GM12878 (cell line): ENCODE measurements around the gene RALGAPA2. TPM values are rescaled to one million over a fixed set of nuclear protein-coding genes. Genes with fewer than 3 reads are reported as not detected.

Experiments
- ATAC-seq: fragments of 200-7000 bp; cut with Tn5 transposase; 3 replicates; pipeline ENCODE4 v1.9.1; 2020; ENCODE audit warnings: mild to moderate bottlenecking, moderate library complexity
- BruUV-seq: library from RNA; stranded (reverse); fragments of 400-500 nt; replicated peaks from 2 replicates; lab custom pipeline; 2021; lab: Mats Ljungman, UMichigan
- CTCF ChIA-PET: fragments of 300-600 bp; sonication (Branson Sonifier 250); formaldehyde crosslinking; extraction: SDS; loops from one replicate; lab custom pipeline; 2021; ENCODE audit warnings: inconsistent platforms; lab: Yijun Ruan, JAX
- POLR2A ChIA-PET: fragments of 350-600 bp; formaldehyde crosslinking; extraction: SDS; loops from one replicate; lab custom pipeline; 2021; ENCODE audit warnings: inconsistent platforms; lab: Charles Lee
- RAD21 ChIA-PET: fragments of 300-600 bp; sonication (Branson Sonifier 250); formaldehyde crosslinking; loops from one replicate; lab custom pipeline; 2023; ENCODE audit warnings: antibody characterized with exemption; ENCODE audit not compliant: unreplicated experiment; lab: Charles Lee
- SMC1A ChIA-PET: fragments of 300-600 bp; sonication (Branson Sonifier 250); formaldehyde crosslinking; loops from one replicate; lab custom pipeline; 2023; ENCODE audit not compliant: unreplicated experiment, uncharacterized antibody; lab: Charles Lee
- DNase-seq: peaks from one replicate; pipeline ENCODE4 v3.0.0-alpha.2; 2011; ENCODE audit warnings: low read depth, low spot score
- FAIRE-seq: peaks from 3 replicates; lab custom pipeline; 2011; peaks lifted over from hg19 to GRCh38; lab: Jason Lieb, UNC
- H2AFZ ChIP-seq: 2 replicates; pipeline ENCODE4 v1.6.0; 2011; ENCODE audit warnings: low read depth, low read length, control low read depth; ENCODE audit not compliant: control insufficient read depth
- H3K27ac ChIP-seq: 2 replicates; pipeline ENCODE4 v1.5.1; 2011; ENCODE audit warnings: control low read depth; ENCODE audit not compliant: control insufficient read depth, insufficient read depth
- H3K27me3 ChIP-seq, 2 experiments: replicated peaks in 1 of 2; 2 replicates each; pipeline versions ENCODE4 v1.6.0 to v1.6.1; 2011; ENCODE audit warnings: low read length in 1 of 2; ENCODE audit not compliant: control insufficient read depth in 2 of 2, insufficient read depth in 2 of 2
- H3K36me3 ChIP-seq, 2 experiments: 2 replicates each; pipeline ENCODE4 v1.5.1; 2011; ENCODE audit warnings: low read length in 1 of 2; ENCODE audit not compliant: control insufficient read depth in 2 of 2, insufficient read depth in 2 of 2
- H3K4me1 ChIP-seq: 2 replicates; pipeline ENCODE4 v1.6.1; 2011; ENCODE audit warnings: mild to moderate bottlenecking, low read length, moderate library complexity, mixed read lengths; ENCODE audit not compliant: control insufficient read depth, insufficient read depth
- H3K4me2 ChIP-seq: 2 replicates; pipeline ENCODE4 v1.6.0; 2011; ENCODE audit warnings: control low read depth; ENCODE audit not compliant: control insufficient read depth, insufficient read depth
- H3K4me3 ChIP-seq: fragments of 200-600 bp; sonication (generic); 2 replicates; pipeline ENCODE4 v1.5.1; 2016
- H3K79me2 ChIP-seq: 2 replicates; pipeline ENCODE4 v1.6.0; 2011; ENCODE audit warnings: low read length; ENCODE audit not compliant: control insufficient read depth, insufficient read depth
- H3K9ac ChIP-seq: 2 replicates; pipeline ENCODE4 v1.8.0; 2011; ENCODE audit warnings: low read length, control low read depth, mixed read lengths; ENCODE audit not compliant: control insufficient read depth, insufficient read depth
- H3K9me3 ChIP-seq: replicated peaks from 3 replicates; pipeline ENCODE4 v1.5.1; 2011; ENCODE audit warnings: mild to moderate bottlenecking, low read length; ENCODE audit not compliant: control insufficient read depth, insufficient read depth
- H4K20me1 ChIP-seq: 2 replicates; pipeline ENCODE4 v1.6.0; 2011; ENCODE audit not compliant: control insufficient read depth, insufficient read depth
- BACH1 ChIP-seq: fragments of 450-650 bp; IDR thresholded peaks from 2 replicates; pipeline ENCODE4 v1.6.1; 2017; ENCODE audit warnings: mild to moderate bottlenecking, borderline replicate concordance
- ESRRA ChIP-seq: IDR thresholded peaks from 2 replicates; pipeline ENCODE4 v1.6.1; 2012; ENCODE audit warnings: mild to moderate bottlenecking, low read length, improper control_type of control experiment
- FOXK2 ChIP-seq: fragments of 450-650 bp; IDR thresholded peaks from 2 replicates; pipeline ENCODE4 v1.6.1; 2017; ENCODE audit warnings: mild to moderate bottlenecking, moderate library complexity
- HDAC6 ChIP-seq: fragments of 200-600 bp; sonication (generic); IDR thresholded peaks from one replicate; pipeline ENCODE4 v1.8.0; 2017; ENCODE audit warnings: antibody characterized with exemption; ENCODE audit not compliant: unreplicated experiment
- MTA3 ChIP-seq: IDR thresholded peaks from 2 replicates; pipeline ENCODE4 v1.6.1; 2012; ENCODE audit warnings: low read length, inconsistent platforms, borderline replicate concordance
- NFYB ChIP-seq: IDR thresholded peaks from 2 replicates; pipeline ENCODE4 v1.6.1; 2011; ENCODE audit warnings: low read depth, mild to moderate bottlenecking, low read length, improper control_type of control experiment, moderate library complexity; ENCODE audit not compliant: insufficient read depth
- POLR2A ChIP-seq: IDR thresholded peaks from 2 replicates; pipeline ENCODE4 v1.6.1; 2011; ENCODE audit warnings: low read depth, mild to moderate bottlenecking, low read length
- SPI1 ChIP-seq: IDR thresholded peaks from 2 replicates; pipeline ENCODE4 v1.6.1; 2011; ENCODE audit warnings: low read depth, mild to moderate bottlenecking, low read length, moderate library complexity, borderline replicate concordance; ENCODE audit not compliant: insufficient read depth
- SUZ12 ChIP-seq: fragments of 200-600 bp; sonication (generic); IDR thresholded peaks from one replicate; pipeline ENCODE4 v1.6.1; 2018; ENCODE audit warnings: antibody characterized with exemption, mild to moderate bottlenecking; ENCODE audit not compliant: unreplicated experiment
- TCF12 ChIP-seq: IDR thresholded peaks from 2 replicates; pipeline ENCODE4 v1.6.1; 2011; ENCODE audit warnings: low read depth, mild to moderate bottlenecking, low read length
- TCF3 ChIP-seq: IDR thresholded peaks from 2 replicates; pipeline ENCODE4 v1.6.1; 2012; ENCODE audit warnings: low read depth, mild to moderate bottlenecking, low read length, borderline replicate concordance; ENCODE audit not compliant: insufficient read depth
- YY1 ChIP-seq: IDR thresholded peaks from 2 replicates; pipeline ENCODE4 v1.6.1; 2011; ENCODE audit warnings: low read depth, mild to moderate bottlenecking, low read length
- ZNF217 ChIP-seq: fragments of 450-650 bp; IDR thresholded peaks from 2 replicates; pipeline ENCODE4 v1.6.1; 2017; ENCODE audit warnings: antibody characterized with exemption, mild to moderate bottlenecking
- WGBS: methylation state at CpG from one replicate; pipeline ENCODE4 v1.1.6; 2016; ENCODE audit warnings: low lambda C conversion rate; ENCODE audit not compliant: insufficient replicate concordance, insufficient coverage; ENCODE audit errors: missing lambda C conversion rate; 5-methylcytosine and 5-hydroxymethylcytosine counted together
- in situ Hi-C: fragments of 300-500 bp; cut with MboI; formaldehyde crosslinking; loops from 9 replicates; pipeline ENCODE4 v1.14.3; 2018; ENCODE audit warnings: mixed read lengths
- intact Hi-C: fragments of 100-400 bp; cut with micrococcal nuclease; formaldehyde crosslinking; loops from one replicate; pipeline ENCODE4 v1.14.2; 2022; ENCODE audit not compliant: unreplicated experiment
- polyA plus RNA-seq, 11 experiments: library from polyadenylated mRNA; depleted of rRNA in 4 of 11; unstranded in 6 of 11; stranded (reverse) in 5 of 11; fragments of >200 nt; fragmentation: Nextera tagmentation in 4 of 11; fragmentation: Illumina TruSeq in 1 of 11; extraction: Ambion mirVana in 4 of 11; extraction: Trizol in 1 of 11; gene quantifications; 1 replicate in 1 of 11; 2 replicates in 10 of 11; pipeline versions ENCODE4 v1.2.1 to v1.2.3, GENCODE V29; 2011 to 2016; ENCODE audit warnings: inconsistent platforms in 2 of 11, missing spikeins in 2 of 11, low read depth in 1 of 11
- total RNA-seq, 4 experiments: library from RNA; depleted of rRNA in 3 of 4; stranded (reverse); fragments of >200 nt in 3 of 4; fragmentation: Illumina TruSeq in 1 of 4; extraction: Trizol in 1 of 4; gene quantifications; 2 replicates each; pipeline versions ENCODE4 v1.2.1 to v1.2.3, GENCODE V29; 2013 to 2021
- TF ChIP-seq, protein P1 (sequence below): IDR thresholded peaks from 2 replicates; pipeline ENCODE4 v1.6.1; 2011; ENCODE audit warnings: low read depth, low read length, improper control_type of control experiment, borderline replicate concordance

The RALGAPA2 gene
- total and polyA plus RNA-seq, 10 of the 15 experiments (the other 5 are each of a cell fraction or from before 2014, with no cell fraction given) = 2.9 to 29.4 (median 19.6) TPM

DNA sequence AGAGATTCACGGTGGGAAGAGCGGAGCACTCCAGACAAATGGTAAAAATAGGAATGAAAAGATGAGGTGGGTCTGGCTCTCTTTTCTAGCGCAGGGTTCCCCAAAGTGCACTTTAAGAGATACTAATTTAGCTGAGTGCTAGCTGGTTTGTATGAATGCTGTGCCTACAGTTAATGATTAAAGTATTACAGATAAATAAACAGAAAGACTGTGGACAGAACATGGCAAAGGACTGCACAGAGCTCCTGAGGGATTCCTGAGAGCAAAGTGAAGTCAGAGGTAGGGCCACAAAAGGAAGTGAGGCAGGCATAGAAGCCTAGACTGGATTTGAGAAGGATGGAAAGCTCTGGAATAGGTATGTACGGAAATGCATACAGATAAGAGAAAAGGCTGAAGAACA, 230.0 kb downstream of the RALGAPA2 start:
- H2AFZ ChIP-seq = no peak overlapping the region
- ChIA-PET CTCF (interaction anchor here (0.8 kb wide), 1 partner anchor 10 kb away, joined by 3 read pairs; no protein-coding TSS in a partner anchor), SMC1A (interaction anchor here (1.3 to 2.0 kb wide), 3 partner anchors 8 to 27 kb away, joined by 3 to 9 read pairs (median 5); no protein-coding TSS in a partner anchor), RAD21 (interaction anchor here (1.1 kb wide), 1 partner anchor 19 kb away, joined by 3 read pairs; no protein-coding TSS in a partner anchor), POLR2A (no interaction called here)
- no peaks in the 10 kb centered on the region for H3K9me3 ChIP-seq
- H3K4me2 ChIP-seq = no peak overlapping the region
- no TSS peak for BruUV-seq
- no peak for TF ChIP-seq SUZ12
- no peak for TF ChIP-seq YY1
- TF ChIP-seq TCF3 = no peak
- TF ChIP-seq NFYB = no peak
- no peak for TF ChIP-seq ESRRA
- TF ChIP-seq MTA3 = no peak
- no peak overlapping the region for H3K9ac ChIP-seq
- H3K27me3 ChIP-seq = no peaks in the 10 kb centered on the region
- no peak for ATAC-seq
- DNase-seq = no peak
- peaks cover 0 to 3% of the 10 kb centered on the region in 2 experiments; a peak in 1 of 4 replicates for H3K36me3 ChIP-seq
- WGBS = 100% methylated on average over 4 of the region's 4 CpGs
- no peaks in the 10 kb centered on the region for H4K20me1 ChIP-seq
- no peak overlapping the region for H3K4me3 ChIP-seq
- no peaks in the 10 kb centered on the region for H3K4me1 ChIP-seq
- no peaks in the 10 kb centered on the region for H3K79me2 ChIP-seq
- no peak overlapping the region for H3K27ac ChIP-seq
- intact Hi-C loops = loop anchor here (10.0 kb wide), 1 partner anchor 118 kb away; the partner anchor contains the start of gene INSM1
- in situ Hi-C loops = no loop called here
- FAIRE-seq = no peak

DNA sequence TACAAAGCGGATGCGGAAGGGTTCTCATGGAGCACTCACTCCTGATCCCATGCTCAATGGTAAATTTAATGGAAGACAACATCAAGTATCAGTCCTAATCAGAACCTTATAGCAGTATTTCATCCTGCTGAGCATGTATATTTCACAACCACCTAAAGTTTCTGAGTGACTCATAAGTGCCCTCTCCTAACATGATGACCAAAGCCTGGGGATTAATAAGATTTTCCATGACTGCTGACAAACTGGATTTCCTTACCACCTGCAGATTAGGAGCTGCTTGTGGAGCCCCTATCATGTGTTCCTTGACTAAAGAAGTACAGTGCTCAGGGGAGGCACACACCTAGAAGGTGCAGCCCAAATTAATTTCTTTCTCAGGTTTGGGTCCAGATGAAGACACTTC, 231.8 kb downstream of the RALGAPA2 start:
- Histone ChIP-seq H2AFZ (no peak overlapping the region), H3K4me1 (no peaks in the 10 kb centered on the region), H3K27ac (no peak overlapping the region), H3K79me2 (no peaks in the 10 kb centered on the region)
- intact Hi-C loops = loop anchor here (10.0 kb wide), 1 partner anchor 116 kb away; the partner anchor contains the start of gene INSM1
- POLR2A ChIA-PET = no interaction called here
- ATAC-seq = no peak
- CTCF ChIA-PET = interaction anchor here (1.0 kb wide), 1 partner anchor 8 kb away, joined by 3 read pairs; no protein-coding TSS in a partner anchor
- no peak for TF ChIP-seq BACH1
- no peak for TF ChIP-seq POLR2A
- TF ChIP-seq SPI1 = no peak
- no peak for TF ChIP-seq HDAC6
- TF ChIP-seq, protein P1, sequence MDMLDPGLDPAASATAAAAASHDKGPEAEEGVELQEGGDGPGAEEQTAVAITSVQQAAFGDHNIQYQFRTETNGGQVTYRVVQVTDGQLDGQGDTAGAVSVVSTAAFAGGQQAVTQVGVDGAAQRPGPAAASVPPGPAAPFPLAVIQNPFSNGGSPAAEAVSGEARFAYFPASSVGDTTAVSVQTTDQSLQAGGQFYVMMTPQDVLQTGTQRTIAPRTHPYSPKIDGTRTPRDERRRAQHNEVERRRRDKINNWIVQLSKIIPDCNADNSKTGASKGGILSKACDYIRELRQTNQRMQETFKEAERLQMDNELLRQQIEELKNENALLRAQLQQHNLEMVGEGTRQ = no peak
- no peak for TF ChIP-seq TCF12
- TF ChIP-seq ZNF217 = no peak
- TF ChIP-seq FOXK2 = no peak
- TF ChIP-seq, all 136 proteins: peak for 0
- 100% methylated on average over 2 of the region's 2 CpGs for WGBS
- DNase-seq = no peak
- no peaks in the 10 kb centered on the region for H4K20me1 ChIP-seq
- H3K9me3 ChIP-seq = no peaks in the 10 kb centered on the region
- H3K27me3 ChIP-seq = no peaks in the 10 kb centered on the region
- H3K36me3 ChIP-seq = no peaks in the 10 kb centered on the region
- H3K4me3 ChIP-seq = no peak overlapping the region
- no peak for FAIRE-seq
- in situ Hi-C loops = no loop called here
- no peak overlapping the region for H3K4me2 ChIP-seq
- H3K9ac ChIP-seq = no peak overlapping the region
- no TSS peak for BruUV-seq
- SMC1A ChIA-PET = no interaction called here
- RAD21 ChIA-PET = no interaction called here
